Karpas-422 (cell line): ENCODE data around the gene CHI3L2. TPM values are rescaled to one million over a fixed set of nuclear protein-coding genes. Genes with fewer than 3 reads are reported as not detected.
A peak's percentile ranks its signal among the peaks of the same experiment; 100 is the strongest.
"Not testable (repeated sequence)": the region's sequence is repeated elsewhere in the genome, so short reads cannot be mapped to it uniquely, and the experiment has no call there.

Source experiments
- DNase-seq: peaks from one replicate; pipeline ENCODE4 v3.0.0-alpha.2; 2015
- H2AFZ ChIP-seq: fragments of 200-600 bp; sonication (generic); 2 replicates; pipeline ENCODE4 v1.6.1; 2014; ENCODE audit warnings: antibody characterized with exemption, low read length, mixed read lengths
- H3K27ac ChIP-seq: fragments of 200-600 bp; sonication (generic); 2 replicates; pipeline ENCODE4 v1.5.1; 2014; ENCODE audit warnings: mild to moderate bottlenecking, low read length, moderate library complexity
- H3K27me3 ChIP-seq: fragments of 200-600 bp; sonication (generic); 2 replicates; pipeline ENCODE4 v1.6.1; 2014; ENCODE audit warnings: low read length, mixed read lengths
- H3K36me3 ChIP-seq: fragments of 200-600 bp; sonication (generic); 2 replicates; pipeline ENCODE4 v1.6.1; 2014; ENCODE audit warnings: low read length, mixed read lengths; ENCODE audit not compliant: insufficient read depth
- H3K4me1 ChIP-seq: fragments of 200-600 bp; sonication (generic); 2 replicates; pipeline ENCODE4 v1.6.1; 2014; ENCODE audit warnings: mild to moderate bottlenecking, low read length, mixed read lengths
- H3K4me2 ChIP-seq: fragments of 200-600 bp; sonication (generic); 2 replicates; pipeline ENCODE4 v1.6.1; 2014; ENCODE audit warnings: low read length, low read depth, mild to moderate bottlenecking; ENCODE audit not compliant: poor library complexity, severe bottlenecking
- H3K4me3 ChIP-seq: fragments of 200-600 bp; sonication (generic); 2 replicates; pipeline ENCODE4 v1.5.1; 2014; ENCODE audit warnings: mild to moderate bottlenecking, antibody characterized with exemption, low read length, mixed read lengths
- H3K79me2 ChIP-seq: fragments of 200-600 bp; sonication (generic); 2 replicates; pipeline ENCODE4 v1.6.1; 2014; ENCODE audit warnings: mild to moderate bottlenecking, low read length, mixed read lengths
- H3K9ac ChIP-seq: fragments of 200-600 bp; sonication (generic); 2 replicates; pipeline ENCODE4 v1.6.0; 2014; ENCODE audit warnings: low read length
- H3K9me2 ChIP-seq: fragments of 200-600 bp; sonication (generic), shearing (Covaris generic); replicated peaks from 2 replicates; pipeline ENCODE4 v1.6.0; 2014; ENCODE audit warnings: mild to moderate bottlenecking, low read length, moderate library complexity; ENCODE audit not compliant: insufficient read depth
- H3K9me3 ChIP-seq: fragments of 300-700, 200-600 bp; sonication (generic); 2 replicates; pipeline ENCODE4 v1.6.1; 2014; ENCODE audit warnings: low read length, mixed read lengths
- H4K20me1 ChIP-seq: fragments of 200-600 bp; sonication (generic); 2 replicates; pipeline ENCODE4 v1.6.1; 2014; ENCODE audit warnings: mild to moderate bottlenecking, antibody characterized with exemption, low read length, low read depth; ENCODE audit not compliant: insufficient read depth
- total RNA-seq: library from RNA; depleted of rRNA; stranded (reverse); fragments of >200 nt; shearing (Covaris generic); gene quantifications from 2 replicates; pipeline ENCODE4 v1.2.3, GENCODE V29; 2014; ENCODE audit warnings: low replicate concordance

Gene CHI3L2
- total RNA-seq, 1 experiment from 2014 or later = not detected

GRCh38 chr1:111214884-111215283, 12.6 kb upstream of the CHI3L2 start:
- H2AFZ ChIP-seq = no peak overlapping the region
- no peaks in the 10 kb centered on the region for H4K20me1 ChIP-seq
- H3K36me3 ChIP-seq = no peaks in the 10 kb centered on the region
- DNase-seq = peak; percentile 81
- H3K9me2 ChIP-seq = no peaks in the 10 kb centered on the region
- peak overlapping the region; percentile 37 for H3K4me3 ChIP-seq
- H3K27ac ChIP-seq = peak overlapping the region; percentile 96
- peaks cover 77% of the 10 kb centered on the region for H3K4me1 ChIP-seq
- no peaks in the 10 kb centered on the region for H3K27me3 ChIP-seq
- no peaks in the 10 kb centered on the region for H3K9me3 ChIP-seq
- H3K4me2 ChIP-seq = peak overlapping the region; percentile 57
- H3K79me2 ChIP-seq = no peaks in the 10 kb centered on the region
- peak overlapping the region; percentile 63 for H3K9ac ChIP-seq

GRCh38 chr1:111215285-111215684, 12.2 kb upstream of the CHI3L2 start:
- not testable (repeated sequence) for H2AFZ ChIP-seq

GRCh38 chr1:111216751-111217150, 10.8 kb upstream of the CHI3L2 start:
- Histone ChIP-seq H3K4me2 (peak overlapping the region; percentile 57), H3K36me3 (no peaks in the 10 kb centered on the region), H3K4me1 (peaks cover 95% of the 10 kb centered on the region), H2AFZ (no peak overlapping the region), H3K9me2 (no peaks in the 10 kb centered on the region), H3K27me3 (no peaks in the 10 kb centered on the region), H3K79me2 (no peaks in the 10 kb centered on the region), H3K9ac (peak overlapping the region; percentile 63), H3K4me3 (peak overlapping the region; percentile 33; the same call in 1 of the 2 replicates), H4K20me1 (no peaks in the 10 kb centered on the region), H3K27ac (peak overlapping the region; percentile 96), H3K9me3 (no peaks in the 10 kb centered on the region)
- peak; percentile 59 for DNase-seq

More at GRCh38 chr1:111215285-111215684, 12.2 kb upstream of the CHI3L2 start:
- Histone ChIP-seq H3K4me1 (peaks cover 81% of the 10 kb centered on the region), H3K4me2 (peak overlapping the region; percentile 57), H3K4me3 (peak overlapping the region; percentile 37), H3K9ac (peak overlapping the region; percentile 63), H3K27ac (peak overlapping the region; percentile 96)
- H3K36me3 ChIP-seq, H3K27me3 ChIP-seq, H3K9me2 ChIP-seq, H3K79me2 ChIP-seq, H3K9me3 ChIP-seq, H4K20me1 ChIP-seq: not testable (repeated sequence)
- peak; percentile 65 for DNase-seq

GRCh38 chr1:111217183-111217910, 10.2 kb upstream of the CHI3L2 start:
- Histone ChIP-seq H3K4me3 (peak overlapping the region; percentile 33; the same call in 1 of the 2 replicates), H3K36me3 (no peaks in the 10 kb centered on the region), H3K4me2 (peak overlapping the region; percentile 57), H3K9me3 (no peaks in the 10 kb centered on the region), H3K27me3 (no peaks in the 10 kb centered on the region), H3K27ac (peak overlapping the region; percentile 96), H3K9ac (peak overlapping the region; percentile 63), H2AFZ (peak overlapping the region; percentile 41), H3K79me2 (no peaks in the 10 kb centered on the region), H3K9me2 (no peaks in the 10 kb centered on the region), H3K4me1 (peaks cover 100% of the 10 kb centered on the region), H4K20me1 (no peaks in the 10 kb centered on the region)
- peak; percentile 66 for DNase-seq

GRCh38 chr1:111218701-111219556, 8.6 kb upstream of the CHI3L2 start:
- peak overlapping the region; percentile 64 for H3K9ac ChIP-seq
- no peaks in the 10 kb centered on the region for H4K20me1 ChIP-seq
- H3K9me2 ChIP-seq = no peaks in the 10 kb centered on the region
- H3K27me3 ChIP-seq = no peaks in the 10 kb centered on the region
- no peak overlapping the region for H2AFZ ChIP-seq
- peak; percentile 42 for DNase-seq
- peak overlapping the region; percentile 70 for H3K4me2 ChIP-seq
- H3K36me3 ChIP-seq = no peaks in the 10 kb centered on the region
- peaks cover 95% of the 10 kb centered on the region for H3K4me1 ChIP-seq
- peak overlapping the region; percentile 96 for H3K27ac ChIP-seq
- no peaks in the 10 kb centered on the region for H3K9me3 ChIP-seq
- peak overlapping the region; percentile 15 for H3K4me3 ChIP-seq
- no peaks in the 10 kb centered on the region for H3K79me2 ChIP-seq

GRCh38 chr1:111219557-111220286, 7.8 kb upstream of the CHI3L2 start:
- no peaks in the 10 kb centered on the region for H3K36me3 ChIP-seq
- H3K27me3 ChIP-seq = no peaks in the 10 kb centered on the region
- DNase-seq = peak; percentile 95
- no peak overlapping the region for H2AFZ ChIP-seq
- peak overlapping the region; percentile 46 for H3K4me3 ChIP-seq
- H3K4me2 ChIP-seq = peak overlapping the region; percentile 70
- peak overlapping the region; percentile 69 for H3K9ac ChIP-seq
- H3K9me3 ChIP-seq = no peaks in the 10 kb centered on the region
- no peaks in the 10 kb centered on the region for H3K9me2 ChIP-seq
- peak overlapping the region; percentile 96 for H3K27ac ChIP-seq
- no peaks in the 10 kb centered on the region for H4K20me1 ChIP-seq
- no peaks in the 10 kb centered on the region for H3K79me2 ChIP-seq
- H3K4me1 ChIP-seq = peaks cover 87% of the 10 kb centered on the region

- Histone ChIP-seq H3K36me3 (no peaks in the 10 kb centered on the region), H3K4me3 (peak overlapping the region; percentile 46), H4K20me1 (no peaks in the 10 kb centered on the region), H3K9me3 (no peaks in the 10 kb centered on the region), H2AFZ (no peak overlapping the region), H3K79me2 (no peaks in the 10 kb centered on the region), H3K4me1 (peaks cover 81% of the 10 kb centered on the region), H3K27ac (peak overlapping the region; percentile 96), H3K9me2 (no peaks in the 10 kb centered on the region), H3K27me3 (no peaks in the 10 kb centered on the region), H3K9ac (peak overlapping the region; percentile 69), H3K4me2 (peak overlapping the region; percentile 70)
- peak; percentile 65 for DNase-seq
Measured at GRCh38 chr1:111220302-111220890, 7.1 kb upstream of the CHI3L2 start.
